ENCODE results near the gene NR1D2. TPM values are rescaled to one million over a fixed set of nuclear protein-coding genes. Genes with fewer than 3 reads are reported as not detected.

The NR1D2 gene
- total RNA-seq, 1 experiment from 2014 or later = 24.0 TPM

DNA sequence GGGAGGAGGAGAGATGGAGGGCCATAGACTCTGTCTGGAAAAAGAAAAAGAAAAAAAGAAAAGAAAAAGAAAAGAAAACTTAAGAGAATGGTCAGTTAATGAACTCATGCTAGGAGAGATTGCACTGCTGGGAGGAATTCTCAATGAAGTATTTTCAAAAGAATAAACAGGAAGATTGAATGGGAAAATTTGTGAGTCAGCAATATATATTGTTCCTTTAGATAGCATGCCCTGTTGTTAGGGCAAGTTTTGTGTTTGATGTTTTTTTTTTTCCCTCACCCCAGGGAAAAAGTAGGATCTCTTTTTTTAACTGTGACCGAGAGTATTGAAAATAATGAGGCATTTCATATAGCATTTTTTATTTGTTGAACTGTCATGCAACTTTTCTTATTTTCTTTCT lies 7.8 kb upstream of the NR1D2 start:
- Histone ChIP-seq H3K23me2 (ENCODE audit: insufficient read length, low read depth, low read length, poor library complexity, severe bottlenecking) (no peaks in the 10 kb centered on the region), H2BK20ac (ENCODE audit: low read depth, low read length, poor library complexity, severe bottlenecking) (no peak overlapping the region), H2BK12ac (ENCODE audit: insufficient read length, low read depth, low read length) (no peak overlapping the region), H3K9ac (ENCODE audit: extremely low read depth, insufficient read length, low read length) (no peak overlapping the region), H3K9me3 (ENCODE audit: control insufficient read depth, low read depth, low read length) (no peaks in the 10 kb centered on the region), H3K18ac (ENCODE audit: insufficient read length, low read depth, low read length) (no peak overlapping the region), H3K14ac (ENCODE audit: insufficient read depth, low read length) (no peak overlapping the region), H3K4me1 (ENCODE audit: insufficient read depth, low read length) (no peaks in the 10 kb centered on the region), H2BK5ac (ENCODE audit: insufficient read length, low read length) (no peak overlapping the region), H3K23ac (ENCODE audit: insufficient read length, low read depth, low read length) (no peak overlapping the region), H3T11ph (ENCODE audit: low read length) (no peak overlapping the region), H3K27me3 (ENCODE audit: insufficient read depth, low read length) (no peaks in the 10 kb centered on the region), H3K56ac (ENCODE audit: insufficient read length, low read depth, low read length) (no peak overlapping the region), H3K4ac (ENCODE audit: low read depth, low read length) (no peak overlapping the region), H4K20me1 (ENCODE audit: control insufficient read depth, insufficient read depth, insufficient read length) (no peaks in the 10 kb centered on the region), H3K79me2 (ENCODE audit: insufficient read depth, low read length) (no peaks in the 10 kb centered on the region), H3K79me1 (ENCODE audit: insufficient read depth, low read depth, low read length, poor library complexity, severe bottlenecking) (no peaks in the 10 kb centered on the region), H3K4me2 (ENCODE audit: insufficient read depth, insufficient read length, low read length) (no peak overlapping the region), H2BK120ac (ENCODE audit: low read depth, low read length, poor library complexity, severe bottlenecking) (no peak overlapping the region), H2AFZ (ENCODE audit: low read length) (no peak overlapping the region), H2BK15ac (ENCODE audit: low read depth, low read length) (no peak overlapping the region), H2AK5ac (ENCODE audit: insufficient read length, low read length) (no peak overlapping the region), H3K27ac (ENCODE audit: insufficient read length, low read depth, low read length) (no peak overlapping the region), H4K91ac (ENCODE audit: insufficient read length, low read depth, low read length) (no peak overlapping the region), H4K8ac (replicated peaks; ENCODE audit: insufficient read length, low read depth, low read length) (no peak overlapping the region), H4K5ac (ENCODE audit: insufficient read length, low read depth, low read length) (no peak overlapping the region)
- H3K9me3 Mint-ChIP-seq = no peaks in the 10 kb centered on the region
- peaks cover 8% of the 10 kb centered on the region for H3K27me3 Mint-ChIP-seq (ENCODE audit: low read depth)
- H3K4me1 Mint-ChIP-seq = peaks cover 3 to 4% of the 10 kb centered on the region in 2 experiments; a peak in 1 of 4 replicates
- DNase-seq = no peak
- H3K4me3 Mint-ChIP-seq = no peak overlapping the region
- no CpG with 5 or more reads among the region's 1 CpG for WGBS (ENCODE audit: extremely low coverage, insufficient read length, low lambda C conversion rate)
- H3K27ac Mint-ChIP-seq = no peak overlapping the region
- no peaks in the 10 kb centered on the region for H3K36me3 Mint-ChIP-seq (ENCODE audit: insufficient read depth in 1 of 3, low read depth in 3 of 3)
- TF ChIP-seq, protein P1, sequence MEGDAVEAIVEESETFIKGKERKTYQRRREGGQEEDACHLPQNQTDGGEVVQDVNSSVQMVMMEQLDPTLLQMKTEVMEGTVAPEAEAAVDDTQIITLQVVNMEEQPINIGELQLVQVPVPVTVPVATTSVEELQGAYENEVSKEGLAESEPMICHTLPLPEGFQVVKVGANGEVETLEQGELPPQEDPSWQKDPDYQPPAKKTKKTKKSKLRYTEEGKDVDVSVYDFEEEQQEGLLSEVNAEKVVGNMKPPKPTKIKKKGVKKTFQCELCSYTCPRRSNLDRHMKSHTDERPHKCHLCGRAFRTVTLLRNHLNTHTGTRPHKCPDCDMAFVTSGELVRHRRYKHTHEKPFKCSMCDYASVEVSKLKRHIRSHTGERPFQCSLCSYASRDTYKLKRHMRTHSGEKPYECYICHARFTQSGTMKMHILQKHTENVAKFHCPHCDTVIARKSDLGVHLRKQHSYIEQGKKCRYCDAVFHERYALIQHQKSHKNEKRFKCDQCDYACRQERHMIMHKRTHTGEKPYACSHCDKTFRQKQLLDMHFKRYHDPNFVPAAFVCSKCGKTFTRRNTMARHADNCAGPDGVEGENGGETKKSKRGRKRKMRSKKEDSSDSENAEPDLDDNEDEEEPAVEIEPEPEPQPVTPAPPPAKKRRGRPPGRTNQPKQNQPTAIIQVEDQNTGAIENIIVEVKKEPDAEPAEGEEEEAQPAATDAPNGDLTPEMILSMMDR (conservative IDR thresholded peaks at IDR 0.05) = no peak
